Mesenchymal stem cell (in vitro differentiated cells and primary cell): ENCODE measurements around the gene SPPL2B.
A peak's percentile ranks its signal among the peaks of the same experiment; 100 is the strongest.

Experiments
- DNase-seq: peaks from one replicate; pipeline ENCODE4 v3.0.0-alpha.2; 2013
- H2AFZ ChIP-seq: one replicate; pipeline ENCODE4 v1.6.1; 2013; ENCODE audit warnings: low read depth, mild to moderate bottlenecking, control low read depth, inconsistent platforms, low read length, moderate library complexity
- H2AK5ac ChIP-seq: 2 replicates; pipeline ENCODE4 v1.6.1; 2013; ENCODE audit warnings: low read length, moderate library complexity, mild to moderate bottlenecking, inconsistent platforms; ENCODE audit not compliant: severe bottlenecking
- H2BK120ac ChIP-seq: one replicate; pipeline ENCODE4 v1.6.1; 2013; ENCODE audit warnings: low read depth, mild to moderate bottlenecking, inconsistent platforms, low read length, moderate library complexity
- H2BK12ac ChIP-seq, 2 experiments: one replicate each; pipeline ENCODE4 v1.6.1; 2013; ENCODE audit warnings: inconsistent platforms in 2 of 2, low read length in 2 of 2, mild to moderate bottlenecking in 2 of 2, moderate library complexity in 2 of 2, control low read depth in 1 of 2
- H2BK15ac ChIP-seq: one replicate; pipeline ENCODE4 v1.6.1; 2013; ENCODE audit warnings: mild to moderate bottlenecking, low read depth, inconsistent platforms; ENCODE audit not compliant: poor library complexity, severe bottlenecking
- H2BK5ac ChIP-seq: 2 replicates; pipeline ENCODE4 v1.6.1; 2013; ENCODE audit warnings: low read depth, mild to moderate bottlenecking, low read length, control low read depth, inconsistent platforms; ENCODE audit not compliant: poor library complexity, severe bottlenecking
- H3K14ac ChIP-seq, 2 experiments: one replicate each; pipeline ENCODE4 v1.6.1; 2013; ENCODE audit warnings: inconsistent platforms in 2 of 2, low read length in 2 of 2, control low read depth in 1 of 2, mild to moderate bottlenecking in 1 of 2, moderate library complexity in 1 of 2
- H3K18ac ChIP-seq, 2 experiments: one replicate each; pipeline ENCODE4 v1.6.1; 2013; ENCODE audit warnings: inconsistent platforms in 2 of 2, low read length in 2 of 2, control low read depth in 1 of 2, low read depth in 1 of 2, mild to moderate bottlenecking in 1 of 2
- H3K23ac ChIP-seq, 2 experiments: one replicate each; pipeline ENCODE4 v1.6.1; 2013; ENCODE audit warnings: inconsistent platforms in 2 of 2, low read length in 2 of 2, mild to moderate bottlenecking in 2 of 2, moderate library complexity in 2 of 2, control low read depth in 1 of 2
- H3K27ac ChIP-seq: 2 replicates; pipeline ENCODE4 v1.5.1; 2013; ENCODE audit warnings: mild to moderate bottlenecking, moderate library complexity, low read length, control low read depth, inconsistent platforms; ENCODE audit not compliant: poor library complexity, severe bottlenecking
- H3K27me3 ChIP-seq, 2 experiments: 2 replicates each; pipeline versions ENCODE4 v1.6.1 to v1.7.0; 2013; ENCODE audit warnings: low read length in 2 of 2, mild to moderate bottlenecking in 2 of 2, moderate library complexity in 2 of 2, control low read depth in 1 of 2, inconsistent platforms in 1 of 2; ENCODE audit not compliant: control insufficient read depth in 1 of 2, insufficient read depth in 1 of 2
- H3K36me3 ChIP-seq, 2 experiments: 2 replicates each; pipeline versions ENCODE4 v1.6.1 to v1.7.0; 2013; ENCODE audit warnings: low read length in 2 of 2, control low read depth in 1 of 2, inconsistent platforms in 1 of 2, low read depth in 1 of 2, mild to moderate bottlenecking in 1 of 2; ENCODE audit not compliant: insufficient read depth in 2 of 2, control insufficient read depth in 1 of 2
- H3K4ac ChIP-seq, 2 experiments: one replicate each; pipeline ENCODE4 v1.6.1; 2013; ENCODE audit warnings: inconsistent platforms in 2 of 2, low read length in 2 of 2, mild to moderate bottlenecking in 2 of 2, moderate library complexity in 2 of 2, control low read depth in 1 of 2, low read depth in 1 of 2
- H3K4me1 ChIP-seq: 2 replicates; pipeline ENCODE4 v1.6.1; 2013; ENCODE audit warnings: low read depth, low read length, control low read depth; ENCODE audit not compliant: control insufficient read depth, insufficient read depth
- H3K4me2 ChIP-seq: 2 replicates; pipeline ENCODE4 v1.6.1; 2013; ENCODE audit warnings: low read length, mild to moderate bottlenecking, inconsistent platforms; ENCODE audit not compliant: poor library complexity, severe bottlenecking
- H3K4me3 ChIP-seq, 2 experiments: 2 replicates each; pipeline versions ENCODE4 v1.5.1 to v1.7.0; 2013; ENCODE audit warnings: low read length in 2 of 2, mild to moderate bottlenecking in 2 of 2, control low read depth in 1 of 2, low read depth in 1 of 2; ENCODE audit not compliant: insufficient read depth in 1 of 2
- H3K79me1 ChIP-seq: replicated peaks from 2 replicates; pipeline ENCODE4 v1.6.1; 2013; ENCODE audit warnings: mild to moderate bottlenecking, control low read depth, low read length, inconsistent platforms; ENCODE audit not compliant: poor library complexity, severe bottlenecking
- H3K9ac ChIP-seq: 2 replicates; pipeline ENCODE4 v1.7.0; 2013; ENCODE audit warnings: mild to moderate bottlenecking, low read length, moderate library complexity
- H3K9me3 ChIP-seq: 2 replicates; pipeline ENCODE4 v1.7.0; 2013; ENCODE audit warnings: mild to moderate bottlenecking, low read length; ENCODE audit not compliant: control insufficient read depth
- H4K8ac ChIP-seq: one replicate; pipeline ENCODE4 v1.6.1; 2013; ENCODE audit warnings: inconsistent platforms, mild to moderate bottlenecking, low read length, moderate library complexity
- H4K91ac ChIP-seq: one replicate; pipeline ENCODE4 v1.6.1; 2013; ENCODE audit warnings: mild to moderate bottlenecking, low read length, inconsistent platforms
- WGBS: methylation state at CpG from one replicate; pipeline ENCODE4 v1.1.7; 2013; ENCODE audit warnings: mixed read lengths; 5-methylcytosine and 5-hydroxymethylcytosine counted together

The SPPL2B gene

DNA sequence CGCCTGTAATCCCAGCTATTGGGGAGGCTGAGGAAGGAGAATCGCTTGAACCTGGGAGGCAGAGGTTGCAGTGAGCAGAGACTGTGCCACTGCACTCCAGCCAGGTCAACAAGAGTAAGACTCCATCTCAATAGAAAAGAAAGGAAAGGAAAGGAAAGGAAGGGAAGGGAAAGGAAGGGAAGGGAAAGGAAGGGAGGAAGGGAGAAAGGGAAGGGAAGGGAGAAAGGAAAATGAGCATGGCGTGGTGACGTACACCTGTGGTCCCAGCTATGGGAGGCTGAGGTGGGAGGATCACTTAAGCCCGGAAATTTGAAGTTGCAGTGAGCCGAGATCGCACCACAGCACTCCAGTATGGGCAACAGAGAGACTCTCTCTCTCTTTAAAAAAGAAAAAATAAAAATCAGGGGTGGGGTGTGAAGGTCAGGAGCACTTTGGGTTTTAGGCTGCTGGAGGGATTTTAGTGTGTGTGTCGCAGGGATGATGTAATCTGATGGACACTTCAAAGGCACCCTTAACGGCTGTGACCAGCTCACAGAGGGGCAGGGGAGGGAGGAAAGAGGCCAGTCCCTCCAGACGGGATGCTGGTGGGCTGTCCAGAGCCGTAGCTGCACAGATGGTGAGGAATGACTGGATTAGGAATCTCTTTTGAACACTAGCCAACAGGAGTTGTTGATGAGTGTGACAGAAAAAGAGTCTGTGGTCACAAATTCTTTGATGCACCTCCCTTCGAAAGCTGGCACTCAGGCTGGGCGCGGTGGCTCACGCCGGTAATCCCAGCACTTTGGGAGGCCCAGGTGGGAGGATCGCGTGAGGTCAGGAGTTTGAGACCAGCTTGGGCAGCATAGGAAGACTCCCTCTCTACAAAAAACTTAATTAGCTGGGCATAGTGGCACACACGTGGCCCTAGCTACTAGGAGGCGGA is 59.1 kb downstream of the SPPL2B start:
- WGBS: 72% methylated on average over 19 of the region's 20 CpGs
- peaks cover 20 to 25% of the 10 kb centered on the region in 2 experiments for H3K27me3 ChIP-seq
- H3K79me1 ChIP-seq: no peaks in the 10 kb centered on the region
- H2AFZ ChIP-seq: no peak overlapping the region
- H3K36me3 ChIP-seq: no peaks in the 10 kb centered on the region
- H2BK15ac ChIP-seq: no peak overlapping the region
- H3K4me2 ChIP-seq: no peak overlapping the region
- no peak overlapping the region for H3K9ac ChIP-seq
- H4K91ac ChIP-seq: no peak overlapping the region
- no peak overlapping the region for H2BK5ac ChIP-seq
- no peak for DNase-seq
- H2AK5ac ChIP-seq: no peak overlapping the region
- no peak overlapping the region for H2BK120ac ChIP-seq
- H3K18ac ChIP-seq: no peak overlapping the region
- no peak overlapping the region for H3K4ac ChIP-seq
- peaks cover 8% of the 10 kb centered on the region for H3K4me1 ChIP-seq
- no peak overlapping the region for H3K27ac ChIP-seq
- H3K4me3 ChIP-seq: no peak overlapping the region
- H3K14ac ChIP-seq: no peak overlapping the region
- no peak overlapping the region for H2BK12ac ChIP-seq
- no peaks in the 10 kb centered on the region for H3K9me3 ChIP-seq
- H4K8ac ChIP-seq: no peak overlapping the region
- H3K23ac ChIP-seq: no peak overlapping the region

DNA sequence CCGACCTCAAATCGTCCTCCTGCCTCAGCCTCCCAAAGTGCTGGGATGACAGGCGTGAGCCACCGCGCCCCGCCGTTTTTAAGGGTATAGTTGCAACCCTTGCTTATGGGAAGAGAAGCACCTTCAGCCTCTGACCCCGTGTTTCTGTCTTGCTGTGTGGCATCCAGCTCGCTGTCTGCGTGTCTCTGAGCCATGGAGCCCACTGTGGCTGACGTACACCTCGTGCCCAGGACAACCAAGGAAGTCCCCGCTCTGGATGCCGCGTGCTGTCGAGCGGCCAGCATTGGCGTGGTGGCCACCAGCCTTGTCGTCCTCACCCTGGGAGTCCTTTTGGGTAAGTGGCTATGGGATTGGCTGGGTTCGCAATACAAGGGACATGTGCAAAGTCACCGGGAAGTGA is 61.1 kb downstream of the SPPL2B start:
- Histone ChIP-seq H2AK5ac (no peak overlapping the region), H3K27ac (no peak overlapping the region), H3K9me3 (no peaks in the 10 kb centered on the region), H3K4me2 (no peak overlapping the region), H3K4me3 (no peak overlapping the region), H2BK12ac (no peak overlapping the region), H3K14ac (no peak overlapping the region), H4K8ac (no peak overlapping the region), H3K4ac (no peak overlapping the region), H3K9ac (no peak overlapping the region), H2BK120ac (no peak overlapping the region), H3K23ac (no peak overlapping the region), H4K91ac (peak overlapping the region; percentile 46), H3K4me1 (peaks cover 4% of the 10 kb centered on the region), H3K79me1 (no peaks in the 10 kb centered on the region), H3K27me3 (peaks cover 25 to 41% of the 10 kb centered on the region in 2 experiments), H2AFZ (no peak overlapping the region), H2BK5ac (no peak overlapping the region), H3K18ac (no peak overlapping the region), H3K36me3 (no peaks in the 10 kb centered on the region), H2BK15ac (no peak overlapping the region)
- no peak for DNase-seq
- WGBS: 92% methylated on average over 21 of the region's 21 CpGs

DNA sequence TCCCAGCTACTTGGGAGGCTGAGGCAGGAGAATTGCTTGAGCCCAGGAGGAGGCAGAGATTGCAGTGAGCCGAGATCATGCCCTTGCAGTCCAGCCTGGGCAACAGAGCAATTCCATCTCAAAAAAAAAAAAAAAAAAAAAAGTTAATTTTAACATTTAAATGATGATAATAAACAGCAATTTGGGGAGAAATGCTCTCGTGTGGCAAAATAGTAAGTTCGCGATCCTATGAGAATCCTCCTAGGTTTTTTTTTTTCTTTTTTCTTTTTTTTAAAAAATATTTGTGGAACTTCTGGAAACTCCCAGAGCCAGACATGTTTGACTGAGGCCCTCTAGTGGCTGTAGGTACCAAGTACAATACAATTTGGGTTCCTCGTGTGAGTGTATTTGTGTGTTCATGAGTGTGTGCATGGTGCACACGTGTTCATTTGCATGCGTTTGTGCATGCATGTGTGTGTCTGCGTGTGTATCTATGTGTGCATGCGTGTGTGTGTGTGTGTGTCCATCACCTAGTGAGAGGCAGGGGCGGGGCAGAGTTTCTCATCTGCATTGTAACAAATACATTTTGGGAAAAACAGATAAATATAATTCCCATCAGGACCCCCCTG is 62.7 kb downstream of the SPPL2B start:
- H3K4me3 ChIP-seq: no peak overlapping the region
- no peak overlapping the region for H3K27ac ChIP-seq
- WGBS: 0% methylated on average over 5 of the region's 10 CpGs
- no peak overlapping the region for H3K14ac ChIP-seq
- H3K9me3 ChIP-seq: no peaks in the 10 kb centered on the region
- no peak overlapping the region for H3K4ac ChIP-seq
- H2BK120ac ChIP-seq: no peak overlapping the region
- H2BK5ac ChIP-seq: no peak overlapping the region
- H2BK12ac ChIP-seq: no peak overlapping the region
- H3K9ac ChIP-seq: no peak overlapping the region
- no peak overlapping the region for H4K8ac ChIP-seq
- no peak overlapping the region for H3K4me2 ChIP-seq
- H2BK15ac ChIP-seq: no peak overlapping the region
- H4K91ac ChIP-seq: no peak overlapping the region
- H3K18ac ChIP-seq: no peak overlapping the region
- H3K79me1 ChIP-seq: no peaks in the 10 kb centered on the region
- no peak overlapping the region for H2AK5ac ChIP-seq
- DNase-seq: peak; percentile 83
- H2AFZ ChIP-seq: no peak overlapping the region
- H3K36me3 ChIP-seq: no peaks in the 10 kb centered on the region
- H3K4me1 ChIP-seq: peaks cover 3% of the 10 kb centered on the region
- no peak overlapping the region for H3K23ac ChIP-seq
- peaks cover 29 to 49% of the 10 kb centered on the region in 2 experiments for H3K27me3 ChIP-seq

DNA sequence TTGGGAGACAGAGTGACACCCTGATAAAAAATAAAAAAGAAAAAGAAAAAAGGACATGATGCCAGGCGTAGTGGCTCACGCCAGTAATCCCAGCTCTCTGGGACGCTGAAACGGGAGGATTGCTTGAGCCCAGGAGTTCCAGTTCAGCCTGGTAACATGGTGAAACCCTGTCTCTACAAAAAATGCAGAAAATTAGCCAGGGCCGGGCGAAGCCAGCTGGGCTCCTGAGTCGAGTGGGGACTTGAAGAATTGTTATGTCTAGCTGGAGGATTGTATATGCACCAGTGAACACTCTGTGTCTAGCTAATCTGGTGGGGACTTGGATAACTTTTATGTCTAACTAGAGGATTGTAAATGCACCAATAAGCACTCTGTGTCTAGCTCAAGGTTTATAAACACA is 63.9 kb downstream of the SPPL2B start:
- Histone ChIP-seq H3K9me3 (no peaks in the 10 kb centered on the region), H3K9ac (no peak overlapping the region), H3K14ac (no peak overlapping the region), H2AFZ (no peak overlapping the region), H3K4me3 (no peak overlapping the region), H3K23ac (no peak overlapping the region), H2BK12ac (no peak overlapping the region), H3K79me1 (no peaks in the 10 kb centered on the region), H4K8ac (no peak overlapping the region), H2AK5ac (no peak overlapping the region), H3K4me2 (no peak overlapping the region), H3K36me3 (no peaks in the 10 kb centered on the region), H2BK15ac (no peak overlapping the region), H3K18ac (no peak overlapping the region), H3K4me1 (peaks cover 3% of the 10 kb centered on the region), H2BK5ac (no peak overlapping the region), H2BK120ac (no peak overlapping the region), H3K27me3 (peaks cover 31 to 52% of the 10 kb centered on the region in 2 experiments), H3K27ac (no peak overlapping the region), H4K91ac (no peak overlapping the region), H3K4ac (no peak overlapping the region)
- no peak for DNase-seq
- WGBS: 65% methylated on average over 7 of the region's 7 CpGs
